Breast epithelium (tissue), 3 donors: ENCODE data around the gene CCDC134.

Experiments
- CTCF ChIP-seq, 3 donors: fragments of 450-650 bp; IDR thresholded peaks; one replicate each; pipeline ENCODE4 v1.5.1; 2016 to 2017; ENCODE audit warnings: antibody characterized with exemption in 3 of 3, mild to moderate bottlenecking in 3 of 3, moderate library complexity in 3 of 3
- POLR2AphosphoS5 ChIP-seq, 3 donors: sonication (generic); formaldehyde crosslinking; IDR thresholded peaks; one replicate each; pipeline ENCODE4 v1.6.1; 2017; ENCODE audit warnings: antibody characterized with exemption in 3 of 3

GRCh38 chr22:41826021-41826420, 25.5 kb downstream of the CCDC134 start:
- no peak for TF ChIP-seq CTCF (IDR thresholded peaks at IDR 0.05)
- no peak for TF ChIP-seq POLR2AphosphoS5 (IDR thresholded peaks at IDR 0.05)
